WTC11 (cell line): ENCODE results near the gene PDE8B. TPM values are rescaled to one million over a fixed set of nuclear protein-coding genes. Genes with fewer than 3 reads are reported as not detected.

Experiments used
- ATAC-seq: fragments of 200-7000 bp; cut with Tn5 transposase; 2 replicates; pipeline ENCODE4 v1.10.0; 2021; ENCODE audit warnings: mild to moderate bottlenecking, moderate library complexity
- CTCF ChIA-PET: fragments of 300-600 bp; sonication (Branson Sonifier 250); formaldehyde crosslinking; loops from one replicate; lab custom pipeline; 2021; ENCODE audit warnings: antibody characterized with exemption; lab: Charles Lee
- POLR2A ChIA-PET: fragments of 350-600 bp; sonication (Branson Sonifier 250); formaldehyde crosslinking; loops from one replicate; lab custom pipeline; 2021; ENCODE audit warnings: antibody characterized with exemption; lab: Charles Lee
- DNase-seq: peaks from one replicate; pipeline ENCODE4 v3.0.0; 2021; ENCODE audit warnings: low spot score
- H3K27ac Mint-ChIP-seq: 2 replicates; pipeline ENCODE4 v1.8.0; 2021; ENCODE audit warnings: mixed read lengths
- H3K27me3 Mint-ChIP-seq: 2 replicates; pipeline ENCODE4 v1.8.0; 2021; ENCODE audit warnings: low read depth, mild to moderate bottlenecking, moderate library complexity, mixed read lengths
- H3K36me3 Mint-ChIP-seq: 2 replicates; pipeline ENCODE4 v1.8.0; 2021; ENCODE audit warnings: mixed read lengths
- H3K4me1 Mint-ChIP-seq: 2 replicates; pipeline ENCODE4 v1.8.0; 2022; ENCODE audit warnings: mixed read lengths
- H3K4me3 Mint-ChIP-seq: 2 replicates; pipeline ENCODE4 v1.8.0; 2021; ENCODE audit warnings: mild to moderate bottlenecking, moderate library complexity, mixed read lengths
- H3K9me3 Mint-ChIP-seq: 2 replicates; pipeline ENCODE4 v1.8.0; 2021; ENCODE audit warnings: mixed read lengths
- CTCF ChIP-seq: fragments of 200-600 bp; IDR thresholded peaks from 2 replicates; pipeline ENCODE4 v1.8.0; 2022; ENCODE audit warnings: antibody characterized with exemption
- E2F4 ChIP-seq: sonication (generic); formaldehyde crosslinking; IDR thresholded peaks from 2 replicates; pipeline ENCODE4 v1.8.1; 2022; ENCODE audit warnings: low read depth, mild to moderate bottlenecking, moderate library complexity, missing genetic modification reagents, borderline replicate concordance
- ETV6 ChIP-seq: sonication (generic); formaldehyde crosslinking; IDR thresholded peaks from 2 replicates; pipeline ENCODE4 v1.8.1; 2022; ENCODE audit warnings: mild to moderate bottlenecking, missing genetic modification reagents
- FOXK1 ChIP-seq: sonication (generic); formaldehyde crosslinking; IDR thresholded peaks from 2 replicates; pipeline ENCODE4 v1.8.0; 2022; ENCODE audit warnings: mild to moderate bottlenecking, moderate library complexity, missing genetic modification reagents
- FOXP1 ChIP-seq: sonication (generic); formaldehyde crosslinking; IDR thresholded peaks from 2 replicates; pipeline ENCODE4 v1.8.0; 2022; ENCODE audit warnings: missing genetic modification reagents, mild to moderate bottlenecking, moderate library complexity, borderline replicate concordance
- FOXP4 ChIP-seq: sonication (generic); formaldehyde crosslinking; IDR thresholded peaks from 2 replicates; pipeline ENCODE4 v1.8.0; 2022; ENCODE audit warnings: mild to moderate bottlenecking, missing genetic modification reagents
- HMGXB4 ChIP-seq: sonication (generic); formaldehyde crosslinking; IDR thresholded peaks from 2 replicates; pipeline ENCODE4 v1.8.1; 2023; ENCODE audit warnings: mild to moderate bottlenecking, moderate library complexity, missing genetic modification reagents
- IRF1 ChIP-seq: sonication (generic); formaldehyde crosslinking; IDR thresholded peaks from 2 replicates; pipeline ENCODE4 v1.8.0; 2023; ENCODE audit warnings: missing genetic modification reagents
- MLX ChIP-seq: sonication (generic); formaldehyde crosslinking; IDR thresholded peaks from 2 replicates; pipeline ENCODE4 v1.8.1; 2023; ENCODE audit warnings: mild to moderate bottlenecking, missing genetic modification reagents, moderate library complexity
- PRRX2 ChIP-seq: fragments of 250-450 bp; sonication (Bioruptor Pico); IDR thresholded peaks from 2 replicates; pipeline ENCODE4 v1.8.0; 2021; ENCODE audit warnings: mild to moderate bottlenecking
- RELA ChIP-seq: sonication (generic); formaldehyde crosslinking; IDR thresholded peaks from 2 replicates; pipeline ENCODE4 v1.8.1; 2022; ENCODE audit warnings: missing genetic modification reagents, mild to moderate bottlenecking, borderline replicate concordance
- STAT6 ChIP-seq: sonication (generic); formaldehyde crosslinking; conservative IDR thresholded peaks from 2 replicates; pipeline ENCODE4 v1.8.1; 2023; ENCODE audit warnings: mild to moderate bottlenecking, low read depth, missing genetic modification reagents, moderate library complexity
- TEAD1 ChIP-seq: sonication (generic); formaldehyde crosslinking; IDR thresholded peaks from 2 replicates; pipeline ENCODE4 v1.8.0; 2022; ENCODE audit warnings: mild to moderate bottlenecking, missing genetic modification reagents
- TEAD4 ChIP-seq: sonication (generic); formaldehyde crosslinking; IDR thresholded peaks from 2 replicates; pipeline ENCODE4 v1.8.0; 2022; ENCODE audit warnings: mild to moderate bottlenecking, missing genetic modification reagents
- ZBTB43 ChIP-seq: sonication (generic); formaldehyde crosslinking; IDR thresholded peaks from 2 replicates; pipeline ENCODE4 v1.8.1; 2023; ENCODE audit warnings: mild to moderate bottlenecking, missing genetic modification reagents
- ZNF512 ChIP-seq: sonication (generic); formaldehyde crosslinking; IDR thresholded peaks from 2 replicates; pipeline ENCODE4 v1.8.1; 2022; ENCODE audit warnings: missing genetic modification reagents, borderline replicate concordance
- total RNA-seq: library from RNA; stranded (reverse); gene quantifications from 3 replicates; pipeline ENCODE4 v1.2.3, GENCODE V29; 2021

Gene PDE8B
- total RNA-seq, 1 experiment from 2014 or later, result 0.31 TPM

- Mint-ChIP-seq H3K27ac (no peak overlapping the region), H3K4me3 (no peak overlapping the region), H3K9me3 (peaks cover 14% of the 10 kb centered on the region), H3K36me3 (no peaks in the 10 kb centered on the region), H3K27me3 (no peaks in the 10 kb centered on the region; the same call in 1 of the 2 replicates), H3K4me1 (peaks cover 7% of the 10 kb centered on the region)
- ATAC-seq, result peak; percentile 87
- DNase-seq, result peak; percentile 23
- ChIA-PET POLR2A (interaction anchor here (0.6 kb wide), 1 partner anchor 61 kb away, joined by 12 read pairs; no protein-coding TSS in a partner anchor), CTCF (interaction anchor here (1.3 to 1.5 kb wide), 3 partner anchors 26 to 209 kb away, joined by 3 to 4 read pairs (median 4); partner anchors contain the start of gene WDR41)
- TF ChIP-seq ZBTB43 (CRISPR knock-in tag) (no peak), E2F4 (CRISPR knock-in tag) (no peak), PRRX2 (CRISPR knock-in tag) (no peak), MLX (no peak), STAT6 (CRISPR knock-in tag) (no peak), IRF1 (no peak), TEAD1 (CRISPR knock-in tag) (no peak), ZNF512 (CRISPR knock-in tag) (no peak)
Observed at GRCh38 chr5:77282337-77283027, 72.0 kb downstream of the PDE8B start.

GRCh38 chr5:77285251-77285841, 74.9 kb downstream of the PDE8B start:
- ATAC-seq (no peak), DNase-seq (no peak)
- Mint-ChIP-seq H3K36me3 (no peaks in the 10 kb centered on the region), H3K4me1 (no peaks in the 10 kb centered on the region), H3K27ac (no peak overlapping the region), H3K9me3 (peaks cover 14% of the 10 kb centered on the region), H3K4me3 (no peak overlapping the region), H3K27me3 (no peaks in the 10 kb centered on the region; the same call in 1 of the 2 replicates)
- ChIA-PET POLR2A (no interaction called here), CTCF (no interaction called here)
- TF ChIP-seq HMGXB4 (CRISPR knock-in tag) (no peak), ETV6 (no peak), CTCF (no peak), FOXK1 (CRISPR knock-in tag) (no peak), FOXP4 (CRISPR knock-in tag) (no peak), TEAD4 (no peak), FOXP1 (CRISPR knock-in tag) (no peak), E2F4 (CRISPR knock-in tag) (no peak), RELA (CRISPR knock-in tag) (no peak)
